OCI-LY7 (cell line): ENCODE results near the gene CTSV. TPM values are rescaled to one million over a fixed set of nuclear protein-coding genes. Genes with fewer than 3 reads are reported as not detected.
"Not testable (repeated sequence)": the region's sequence is repeated elsewhere in the genome, so short reads cannot be mapped to it uniquely, and the experiment has no call there.

Source experiments
- Bru-seq: library from RNA; stranded (reverse); fragments of 400-500 nt; gene quantifications from one replicate; lab custom pipeline; 2021; lab: Mats Ljungman, UMichigan
- BruChase-seq, 2 experiments: library from RNA; stranded (reverse); fragments of 400-500 nt; gene quantifications; one replicate each; lab custom pipeline; 2021; lab: Mats Ljungman, UMichigan
- BruUV-seq: library from RNA; stranded (reverse); fragments of 400-500 nt; replicated peaks from 2 replicates; lab custom pipeline; 2021; lab: Mats Ljungman, UMichigan
- CTCF ChIA-PET: fragments of 300-600 bp; sonication (Branson Sonifier 250); formaldehyde crosslinking; loops from one replicate; lab custom pipeline; 2022; ENCODE audit warnings: antibody characterized with exemption; ENCODE audit not compliant: unreplicated experiment; lab: Charles Lee
- POLR2A ChIA-PET: fragments of 300-600 bp; sonication (Branson Sonifier 250); formaldehyde crosslinking; loops from one replicate; lab custom pipeline; 2022; ENCODE audit warnings: antibody characterized with exemption; lab: Charles Lee
- DNase-seq: peaks from one replicate; pipeline ENCODE4 v3.0.0-alpha.2; 2015; ENCODE audit warnings: low spot score
- H2AFZ ChIP-seq: fragments of 200-600 bp; sonication (generic), shearing (Covaris generic); 2 replicates; pipeline ENCODE4 v1.6.1; 2014; ENCODE audit warnings: mild to moderate bottlenecking, antibody characterized with exemption, low read length, moderate library complexity
- H3K27ac ChIP-seq: fragments of 200-600 bp; sonication (generic); 2 replicates; pipeline ENCODE4 v1.5.1; 2014; ENCODE audit warnings: mixed run types, low read depth, mild to moderate bottlenecking, moderate library complexity, low read length, inconsistent platforms; ENCODE audit not compliant: poor library complexity, severe bottlenecking
- H3K36me3 ChIP-seq: fragments of 200-600 bp; sonication (generic); 2 replicates; pipeline ENCODE4 v1.6.1; 2014; ENCODE audit warnings: mild to moderate bottlenecking, antibody characterized with exemption, low read length, moderate library complexity, mixed read lengths; ENCODE audit not compliant: insufficient read depth
- H3K4me1 ChIP-seq: fragments of 200-600 bp; sonication (generic); 2 replicates; pipeline ENCODE4 v1.5.1; 2014; ENCODE audit warnings: mild to moderate bottlenecking, low read length; ENCODE audit not compliant: insufficient read depth, poor library complexity, severe bottlenecking
- H3K4me2 ChIP-seq: fragments of 200-600 bp; sonication (generic); 2 replicates; pipeline ENCODE4 v1.6.1; 2014; ENCODE audit warnings: mild to moderate bottlenecking, low read length
- H3K4me3 ChIP-seq: fragments of 200-600 bp; sonication (generic); 2 replicates; pipeline ENCODE4 v1.5.1; 2014; ENCODE audit warnings: mild to moderate bottlenecking, low read depth, low read length; ENCODE audit not compliant: poor library complexity, severe bottlenecking
- H3K79me2 ChIP-seq: fragments of 200-600 bp; sonication (generic); 2 replicates; pipeline ENCODE4 v1.6.1; 2016; ENCODE audit warnings: low read depth, mild to moderate bottlenecking, low read length, moderate library complexity, mixed read lengths; ENCODE audit not compliant: insufficient read depth
- H3K9me2 ChIP-seq: fragments of 200-600 bp; sonication (generic); 2 replicates; pipeline ENCODE4 v1.6.1; 2016; ENCODE audit warnings: mild to moderate bottlenecking, low read length, mixed read lengths; ENCODE audit not compliant: insufficient read depth
- H3K9me3 ChIP-seq: fragments of 200-600 bp; sonication (generic); 2 replicates; pipeline ENCODE4 v1.6.1; 2014; ENCODE audit warnings: mild to moderate bottlenecking, mixed run types, low read length, mixed read lengths
- H4K20me1 ChIP-seq: fragments of 200-600 bp; sonication (generic); 2 replicates; pipeline ENCODE4 v1.6.1; 2014; ENCODE audit warnings: mild to moderate bottlenecking, antibody characterized with exemption, low read length, moderate library complexity, mixed read lengths; ENCODE audit not compliant: insufficient read depth
- EZH2phosphoT487 ChIP-seq: fragments of 200-600 bp; sonication (generic); IDR thresholded peaks from 2 replicates; pipeline ENCODE4 v1.6.1; 2018; ENCODE audit warnings: low read depth, borderline replicate concordance, mild to moderate bottlenecking, mixed run types, antibody characterized with exemption, low read length, moderate library complexity, mixed read lengths
- intact Hi-C: fragments of 100-400 bp; cut with micrococcal nuclease; formaldehyde crosslinking; loops from one replicate; pipeline ENCODE4 v1.10.0; 2022; ENCODE audit not compliant: unreplicated experiment
- long read RNA-seq: library from polyadenylated mRNA; stranded (forward); transcript quantifications from one replicate; pipeline ENCODE4 v2.0.0, GENCODE V29; 2022
- total RNA-seq, 2 experiments: library from RNA; depleted of rRNA in 1 of 2; stranded (reverse); fragments of >200 nt in 1 of 2; shearing (Covaris generic) in 1 of 2; gene quantifications; 2 replicates each; pipeline ENCODE4 v1.2.3, GENCODE V29; 2014 to 2022

CTSV gene
- total RNA-seq (2014; rRNA removed; shearing (Covaris generic)) (1.3 TPM in 2 replicates), total RNA-seq (2022) (0.25 and 0.31 TPM in 2 replicates), Bru-seq, nascent RNA (percentile 17 among the genes with signal in this experiment), BruChase-seq, experiment 1, labeled RNA remaining after a 6-hour chase (percentile 23 among the genes with signal in this experiment), BruChase-seq, experiment 2, labeled RNA remaining after a 2-hour chase (percentile 16 among the genes with signal in this experiment)
- long read RNA-seq, partial matches to known transcripts = 0 of 2 reads
- long read RNA-seq, other reads (novel, unspliced or antisense) = 0 of 2 reads

- intact Hi-C loops = no loop called here
- CTCF ChIA-PET = no interaction called here
Observed at GRCh38 chr9:97038611-97039513, at the start of gene CTSV. Gene CTSV (minus strand): TSS chr9:97039142. CDS start chr9:97038043, 1,099 bp downstream.

DNA sequence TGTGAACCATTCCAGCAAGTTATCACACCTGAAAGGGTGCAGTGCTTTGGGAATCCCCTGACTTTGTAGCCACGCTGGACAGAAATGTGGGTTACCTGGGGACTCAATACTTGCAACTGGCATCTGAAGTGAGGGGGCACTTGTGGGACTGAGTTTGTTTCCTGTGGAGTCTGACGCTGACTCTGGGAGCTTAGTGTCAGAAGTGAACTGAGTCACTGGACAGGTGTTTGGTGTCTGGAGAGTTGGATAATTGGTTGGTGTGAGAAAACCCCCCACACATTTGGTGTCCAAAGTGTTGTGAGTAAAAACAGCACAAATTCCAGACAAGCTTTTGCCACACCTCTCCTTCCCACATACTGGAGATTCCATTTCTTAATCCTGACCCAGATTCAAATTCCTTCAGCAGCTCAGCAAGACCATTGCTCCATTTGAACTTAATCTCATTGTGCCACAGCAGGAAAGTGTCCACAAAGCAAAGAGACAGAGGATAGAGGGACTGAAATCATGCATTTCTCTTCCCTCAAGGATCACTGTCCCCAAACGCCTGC, 48.8 kb upstream of the CTSV start:
- H3K79me2 ChIP-seq, H3K9me2 ChIP-seq, DNase-seq, CTCF ChIA-PET, H3K27ac ChIP-seq, H2AFZ ChIP-seq, H3K36me3 ChIP-seq, H3K4me2 ChIP-seq, POLR2A ChIA-PET, intact Hi-C loops, H3K4me3 ChIP-seq, H4K20me1 ChIP-seq, BruUV-seq, H3K9me3 ChIP-seq, H3K4me1 ChIP-seq: not testable (repeated sequence)

More at GRCh38 chr9:97038611-97039513, at the start of gene CTSV:
- no peak for TF ChIP-seq EZH2phosphoT487
- H3K79me2 ChIP-seq = no peaks in the 10 kb centered on the region
- BruUV-seq = no TSS peak
- H3K4me3 ChIP-seq = peak within 1 kb of the TSS; percentile 62
- H3K4me2 ChIP-seq = peak within 1 kb of the TSS; percentile 75
- peak within 1 kb of the TSS; percentile 88 for H2AFZ ChIP-seq
- H3K9me3 ChIP-seq = no peaks in the 10 kb centered on the region
- no peak within 1 kb of the TSS for H3K27ac ChIP-seq
- DNase-seq = peak; percentile 75
- POLR2A ChIA-PET = no interaction called here
- H3K36me3 ChIP-seq = no peaks in the 10 kb centered on the region
- no peaks in the 10 kb centered on the region for H3K9me2 ChIP-seq
- no peaks in the 10 kb centered on the region for H3K4me1 ChIP-seq
- H4K20me1 ChIP-seq = no peaks in the 10 kb centered on the region

DNA sequence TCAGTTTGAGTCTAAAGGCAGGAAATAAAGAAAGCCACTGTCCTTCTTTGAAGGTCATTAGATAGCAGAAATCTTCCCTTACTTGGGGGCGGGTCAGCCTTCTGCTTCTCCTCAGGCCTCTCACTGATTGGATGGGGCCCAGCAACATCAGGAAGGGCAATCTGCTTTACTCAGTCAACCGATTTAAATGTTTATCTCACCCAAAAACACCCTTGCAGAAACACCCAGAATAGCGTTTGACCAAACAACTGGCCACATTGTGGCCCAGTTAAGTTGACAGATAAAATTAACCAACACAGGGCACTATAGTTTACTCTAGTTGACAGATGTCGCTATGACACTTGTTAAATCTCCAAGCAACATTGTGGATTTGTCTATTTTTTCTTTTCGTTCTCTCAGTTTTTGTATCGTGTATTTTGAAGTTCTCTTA, 45.6 kb upstream of the CTSV start:
- POLR2A ChIA-PET = not testable (repeated sequence)

More for the DNA sequence above, 45.6 kb upstream of the CTSV start:
- H3K4me3 ChIP-seq, H2AFZ ChIP-seq, H3K4me2 ChIP-seq, H3K9me2 ChIP-seq, H3K9me3 ChIP-seq, H3K27ac ChIP-seq, DNase-seq, intact Hi-C loops, BruUV-seq, H3K4me1 ChIP-seq, H3K36me3 ChIP-seq, H3K79me2 ChIP-seq, H4K20me1 ChIP-seq, CTCF ChIA-PET: not testable (repeated sequence)
